IPS-15b (cell line): ENCODE results near the gene PRPF8.

Experiments
- H3K27me3 ChIP-seq: one replicate; pipeline ENCODE4 v1.6.1; 2013; ENCODE audit warnings: low read length; ENCODE audit not compliant: control insufficient read depth, insufficient read depth
- H3K36me3 ChIP-seq: one replicate; pipeline ENCODE4 v1.6.1; 2013; ENCODE audit warnings: low read length; ENCODE audit not compliant: control insufficient read depth, insufficient read depth
- H3K4me1 ChIP-seq: one replicate; pipeline ENCODE4 v1.6.1; 2013; ENCODE audit warnings: mild to moderate bottlenecking, low read length; ENCODE audit not compliant: control insufficient read depth, insufficient read depth
- H3K4me3 ChIP-seq: one replicate; pipeline ENCODE4 v1.5.1; 2013; ENCODE audit warnings: low read depth, low read length
- H3K9ac ChIP-seq: one replicate; pipeline ENCODE4 v1.6.1; 2013; ENCODE audit warnings: low read depth, mild to moderate bottlenecking, low read length
- H3K9me3 ChIP-seq: one replicate; pipeline ENCODE4 v1.6.1; 2013; ENCODE audit warnings: mild to moderate bottlenecking, low read length; ENCODE audit not compliant: control insufficient read depth, insufficient read depth

The PRPF8 gene

GRCh38 chr17:1605681-1606351 is 78.9 kb downstream of the PRPF8 start:
- H3K4me1 ChIP-seq = no peaks in the 10 kb centered on the region
- H3K9ac ChIP-seq = no peak overlapping the region
- H3K27me3 ChIP-seq = no peaks in the 10 kb centered on the region
- no peaks in the 10 kb centered on the region for H3K9me3 ChIP-seq
- no peaks in the 10 kb centered on the region for H3K36me3 ChIP-seq
- no peak overlapping the region for H3K4me3 ChIP-seq

GRCh38 chr17:1604831-1605528 is 79.7 kb downstream of the PRPF8 start:
- H3K4me1 ChIP-seq = no peaks in the 10 kb centered on the region
- peak overlapping the region; percentile 47 for H3K9ac ChIP-seq
- no peaks in the 10 kb centered on the region for H3K27me3 ChIP-seq
- H3K9me3 ChIP-seq = no peaks in the 10 kb centered on the region
- no peaks in the 10 kb centered on the region for H3K36me3 ChIP-seq
- H3K4me3 ChIP-seq = no peak overlapping the region

GRCh38 chr17:1601571-1601970 is 83.1 kb downstream of the PRPF8 start:
- H3K9me3 ChIP-seq = no peaks in the 10 kb centered on the region
- H3K4me1 ChIP-seq = no peaks in the 10 kb centered on the region
- no peaks in the 10 kb centered on the region for H3K27me3 ChIP-seq
- H3K9ac ChIP-seq = no peak overlapping the region
- H3K4me3 ChIP-seq = no peak overlapping the region
- H3K36me3 ChIP-seq = no peaks in the 10 kb centered on the region
